ENCODE measurements around the gene NR3C2. TPM values are rescaled to one million over a fixed set of nuclear protein-coding genes. Genes with fewer than 3 reads are reported as not detected.

The NR3C2 gene
- total RNA-seq, 1 donor from 2014 or later: 2.7 TPM

- Mint-ChIP-seq H3K4me3 (ENCODE audit: low read depth) (no peak overlapping the region), H3K9me3 (ENCODE audit: low read depth) (peaks cover 8% of the 10 kb centered on the region), H3K27ac (no peak overlapping the region), H3K27me3 (no peaks in the 10 kb centered on the region), H3K4me1 (ENCODE audit: low read depth) (no peaks in the 10 kb centered on the region), H3K36me3 (ENCODE audit: insufficient read depth) (no peaks in the 10 kb centered on the region)
- TF ChIP-seq, protein P1, sequence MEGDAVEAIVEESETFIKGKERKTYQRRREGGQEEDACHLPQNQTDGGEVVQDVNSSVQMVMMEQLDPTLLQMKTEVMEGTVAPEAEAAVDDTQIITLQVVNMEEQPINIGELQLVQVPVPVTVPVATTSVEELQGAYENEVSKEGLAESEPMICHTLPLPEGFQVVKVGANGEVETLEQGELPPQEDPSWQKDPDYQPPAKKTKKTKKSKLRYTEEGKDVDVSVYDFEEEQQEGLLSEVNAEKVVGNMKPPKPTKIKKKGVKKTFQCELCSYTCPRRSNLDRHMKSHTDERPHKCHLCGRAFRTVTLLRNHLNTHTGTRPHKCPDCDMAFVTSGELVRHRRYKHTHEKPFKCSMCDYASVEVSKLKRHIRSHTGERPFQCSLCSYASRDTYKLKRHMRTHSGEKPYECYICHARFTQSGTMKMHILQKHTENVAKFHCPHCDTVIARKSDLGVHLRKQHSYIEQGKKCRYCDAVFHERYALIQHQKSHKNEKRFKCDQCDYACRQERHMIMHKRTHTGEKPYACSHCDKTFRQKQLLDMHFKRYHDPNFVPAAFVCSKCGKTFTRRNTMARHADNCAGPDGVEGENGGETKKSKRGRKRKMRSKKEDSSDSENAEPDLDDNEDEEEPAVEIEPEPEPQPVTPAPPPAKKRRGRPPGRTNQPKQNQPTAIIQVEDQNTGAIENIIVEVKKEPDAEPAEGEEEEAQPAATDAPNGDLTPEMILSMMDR (IDR thresholded peaks at IDR 0.05; ENCODE audit: unreplicated experiment): no peak
- DNase-seq (ENCODE audit: low spot score, unreplicated experiment): no peak
Measured at GRCh38 chr4:148335133-148335532, 107.1 kb downstream of the NR3C2 start.

DNA sequence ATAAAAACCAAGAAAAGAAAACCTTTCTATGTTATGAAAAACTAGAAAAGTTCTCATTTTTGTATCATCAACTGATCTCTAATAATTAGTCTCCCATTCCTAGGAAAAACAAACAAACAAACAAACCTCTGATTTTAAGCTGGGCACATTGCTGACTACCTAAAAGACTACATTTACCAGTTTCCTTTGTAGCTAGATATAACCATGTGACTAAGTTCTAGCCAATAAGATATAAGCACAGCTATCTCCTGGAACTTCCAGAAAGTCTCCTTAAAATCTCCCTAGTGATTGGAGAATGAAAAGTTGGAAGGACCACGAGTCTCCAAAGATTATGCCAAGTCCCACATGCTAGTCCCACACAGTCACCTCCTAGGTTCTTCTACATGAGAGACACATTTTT lies 108.9 kb downstream of the NR3C2 start:
- no peaks in the 10 kb centered on the region for H3K4me1 Mint-ChIP-seq (ENCODE audit: low read depth)
- no peak overlapping the region for H3K27ac Mint-ChIP-seq
- no peaks in the 10 kb centered on the region for H3K36me3 Mint-ChIP-seq (ENCODE audit: insufficient read depth)
- no peak for DNase-seq (ENCODE audit: low spot score, unreplicated experiment)
- no peak overlapping the region for H3K4me3 Mint-ChIP-seq (ENCODE audit: low read depth)
- H3K9me3 Mint-ChIP-seq (ENCODE audit: low read depth): no peaks in the 10 kb centered on the region
- TF ChIP-seq, protein P1 (IDR thresholded peaks at IDR 0.05; ENCODE audit: unreplicated experiment): no peak
- no peaks in the 10 kb centered on the region for H3K27me3 Mint-ChIP-seq

- no peak overlapping the region for H3K4me3 Mint-ChIP-seq (ENCODE audit: low read depth)
- TF ChIP-seq, protein P1 (IDR thresholded peaks at IDR 0.05; ENCODE audit: unreplicated experiment): no peak
- no peaks in the 10 kb centered on the region for H3K9me3 Mint-ChIP-seq (ENCODE audit: low read depth)
- no peaks in the 10 kb centered on the region for H3K4me1 Mint-ChIP-seq (ENCODE audit: low read depth)
- no peaks in the 10 kb centered on the region for H3K36me3 Mint-ChIP-seq (ENCODE audit: insufficient read depth)
- H3K27me3 Mint-ChIP-seq: no peaks in the 10 kb centered on the region
- no peak for DNase-seq (ENCODE audit: low spot score, unreplicated experiment)
- no peak overlapping the region for H3K27ac Mint-ChIP-seq
Measured at GRCh38 chr4:148332486-148332885, 109.7 kb downstream of the NR3C2 start.

DNA sequence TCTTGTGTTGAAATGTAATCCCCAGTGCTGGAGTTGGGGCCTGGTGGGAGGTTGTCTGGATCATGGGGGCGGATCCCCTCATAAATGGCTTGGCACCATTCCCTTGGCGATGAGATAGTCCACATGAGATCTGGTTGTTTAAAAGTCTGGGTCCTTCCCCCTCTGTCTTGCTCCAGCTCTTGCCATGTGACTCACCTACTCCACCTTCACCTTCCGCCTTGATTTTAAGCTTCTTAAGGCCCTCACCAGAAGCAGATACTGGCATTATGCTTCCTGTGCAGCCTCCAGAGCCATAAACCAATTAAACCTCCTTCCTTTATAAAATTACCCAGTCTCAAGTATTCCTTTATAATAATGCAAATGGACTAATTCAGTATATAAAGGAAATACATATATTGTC lies 111.5 kb downstream of the NR3C2 start:
- no peak for DNase-seq (ENCODE audit: low spot score, unreplicated experiment)
- Mint-ChIP-seq H3K27ac (no peak overlapping the region), H3K4me1 (ENCODE audit: low read depth) (peaks cover 4% of the 10 kb centered on the region), H3K4me3 (ENCODE audit: low read depth) (no peak overlapping the region), H3K27me3 (no peaks in the 10 kb centered on the region), H3K9me3 (ENCODE audit: low read depth) (no peaks in the 10 kb centered on the region), H3K36me3 (ENCODE audit: insufficient read depth) (no peaks in the 10 kb centered on the region)
- TF ChIP-seq, protein P1 (IDR thresholded peaks at IDR 0.05; ENCODE audit: unreplicated experiment): no peak

DNA sequence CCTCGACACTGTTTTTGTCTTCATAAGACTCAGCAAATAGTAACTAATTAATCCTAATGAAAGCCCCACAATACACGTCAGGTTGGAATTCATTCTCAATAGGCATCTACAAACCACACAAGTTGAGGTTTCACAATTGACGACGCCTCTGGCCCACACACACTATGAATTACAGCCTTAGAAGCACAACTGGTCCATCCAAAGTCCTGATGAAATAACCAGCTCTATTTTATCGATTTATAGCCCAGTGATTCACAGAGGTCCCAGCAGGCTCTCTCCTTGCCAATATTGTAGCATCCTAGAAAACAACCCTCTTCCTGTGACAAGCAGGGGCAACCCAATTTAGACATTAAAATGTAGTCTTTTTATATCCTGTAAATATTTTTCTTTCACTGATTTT lies 112.1 kb downstream of the NR3C2 start:
- Mint-ChIP-seq H3K4me3 (ENCODE audit: low read depth) (no peak overlapping the region), H3K9me3 (ENCODE audit: low read depth) (no peaks in the 10 kb centered on the region), H3K27me3 (no peaks in the 10 kb centered on the region), H3K36me3 (ENCODE audit: insufficient read depth) (no peaks in the 10 kb centered on the region), H3K4me1 (ENCODE audit: low read depth) (peaks cover 4% of the 10 kb centered on the region), H3K27ac (no peak overlapping the region)
- TF ChIP-seq, protein P1 (IDR thresholded peaks at IDR 0.05; ENCODE audit: unreplicated experiment): no peak
- no peak for DNase-seq (ENCODE audit: low spot score, unreplicated experiment)
